Smooth muscle cell (in vitro differentiated cells): ENCODE data around the gene GMIP. TPM values are rescaled to one million over a fixed set of nuclear protein-coding genes. Genes with fewer than 3 reads are reported as not detected.
A peak's percentile ranks its signal among the peaks of the same experiment; 100 is the strongest.

Experiments used
- DNase-seq: peaks from one replicate; lab custom pipeline; 2025; ENCODE audit not compliant: unreplicated experiment; lab: John Stamatoyannopoulos, UW
- H2AFZ ChIP-seq: fragments of 200-600 bp; sonication (generic); 2 replicates; pipeline ENCODE4 v1.6.0; 2016; ENCODE audit warnings: antibody characterized with exemption, low read depth, mild to moderate bottlenecking
- H3F3A ChIP-seq: fragments of 200-600 bp; sonication (generic); 2 replicates; pipeline ENCODE4 v1.6.0; 2017; ENCODE audit warnings: antibody characterized with exemption, low read depth
- H3K27ac ChIP-seq: fragments of 200-600 bp; sonication (generic); 2 replicates; pipeline ENCODE4 v1.5.1; 2016; ENCODE audit warnings: low read depth, mild to moderate bottlenecking
- H3K27me3 ChIP-seq: fragments of 200-600 bp; sonication (generic); 2 replicates; pipeline ENCODE4 v1.6.1; 2016; ENCODE audit warnings: low read depth, mild to moderate bottlenecking
- H3K36me3 ChIP-seq: fragments of 200-600 bp; sonication (generic); 2 replicates; pipeline ENCODE4 v1.5.1; 2016; ENCODE audit warnings: low read depth
- H3K4me1 ChIP-seq: fragments of 200-600 bp; sonication (generic); 2 replicates; pipeline ENCODE4 v1.5.1; 2016; ENCODE audit warnings: low read depth
- H3K4me2 ChIP-seq: fragments of 200-600 bp; sonication (generic); 2 replicates; pipeline ENCODE4 v1.6.0; 2016; ENCODE audit warnings: mild to moderate bottlenecking
- H3K4me3 ChIP-seq: fragments of 200-600 bp; sonication (generic); 2 replicates; pipeline ENCODE4 v1.5.1; 2016; ENCODE audit warnings: mild to moderate bottlenecking
- H3K79me2 ChIP-seq: fragments of 200-600 bp; sonication (generic); 2 replicates; pipeline ENCODE4 v1.6.0; 2016; ENCODE audit warnings: low read depth, mild to moderate bottlenecking
- H3K9ac ChIP-seq: fragments of 200-600 bp; sonication (generic); 2 replicates; pipeline ENCODE4 v1.6.0; 2016; ENCODE audit warnings: low read depth
- H3K9me3 ChIP-seq: fragments of 200-600 bp; sonication (generic); replicated peaks from 2 replicates; pipeline ENCODE4 v1.5.1; 2016; ENCODE audit warnings: low read depth
- H4K20me1 ChIP-seq: fragments of 200-600 bp; sonication (generic); 2 replicates; pipeline ENCODE4 v1.6.0; 2016; ENCODE audit warnings: low read depth
- CTCF ChIP-seq: fragments of 200-600 bp; sonication (generic); IDR thresholded peaks from 2 replicates; pipeline ENCODE4 v1.5.1; 2017; ENCODE audit warnings: borderline replicate concordance, mild to moderate bottlenecking, antibody characterized with exemption; ENCODE audit not compliant: insufficient read depth, poor library complexity, severe bottlenecking
- WGBS: methylation state at CpG from one replicate; pipeline ENCODE4 v1.1.7; 2016; ENCODE audit warnings: low lambda C conversion rate; 5-methylcytosine and 5-hydroxymethylcytosine counted together
- polyA plus RNA-seq: library from polyadenylated mRNA; unstranded; fragments of >200 nt; fragmentation: Nextera tagmentation; extraction: Ambion mirVana; gene quantifications from 2 replicates; pipeline ENCODE4 v1.2.1, GENCODE V29; 2016
- total RNA-seq: library from RNA; depleted of rRNA; stranded (reverse); fragments of >200 nt; gene quantifications from 2 replicates; pipeline ENCODE4 v1.2.3, GENCODE V29; 2014

Gene GMIP
- total and polyA plus RNA-seq, 2 experiments from 2014 or later, result 3.9 to 19.5 TPM

DNA sequence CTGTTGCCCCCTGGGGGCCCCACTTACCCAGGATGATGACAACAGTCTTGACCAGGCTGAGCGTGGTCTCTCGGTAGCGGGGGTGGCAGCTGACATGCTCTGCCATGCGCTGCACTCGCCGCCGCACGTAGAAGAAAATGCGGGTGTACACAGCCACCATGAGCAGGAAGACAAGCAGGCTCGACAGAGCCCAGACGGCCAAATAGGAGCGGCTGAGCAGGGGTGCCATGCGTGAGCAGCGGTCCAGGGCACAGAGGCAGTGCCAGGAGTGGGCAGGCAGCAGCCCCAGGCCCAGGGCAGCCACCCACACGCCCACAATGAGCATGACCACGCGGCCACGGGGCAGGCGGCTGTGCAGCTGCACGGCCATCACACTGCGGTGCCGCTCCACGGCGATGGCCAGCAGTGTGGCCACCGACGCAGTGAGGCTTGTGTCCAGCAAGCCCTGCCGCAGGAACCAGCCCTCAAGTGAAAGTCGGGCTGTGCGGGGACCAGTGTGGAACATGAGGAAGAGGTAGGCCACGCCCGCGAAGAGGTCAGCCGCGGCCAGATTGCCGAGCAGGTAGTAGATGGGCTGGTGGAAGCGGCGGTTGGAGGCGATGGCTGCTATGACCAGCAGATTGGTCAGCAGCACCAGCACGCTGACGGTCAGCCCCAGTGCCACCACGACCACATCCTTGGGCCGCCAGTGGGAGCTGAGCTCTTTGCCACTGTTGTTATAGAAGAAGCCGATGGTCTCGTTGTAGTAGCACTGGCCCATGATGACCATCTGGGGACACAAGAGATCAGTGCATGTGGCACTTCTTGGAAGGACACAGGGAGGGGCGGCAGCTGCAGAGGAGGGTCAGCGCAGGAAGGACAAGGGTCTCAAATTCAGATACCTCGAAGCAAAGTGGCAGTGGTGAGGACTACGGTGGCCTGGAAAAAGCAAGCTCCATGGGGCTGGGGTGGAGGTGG lies 16.7 kb downstream of the GMIP start:
- Histone ChIP-seq H3K27me3 (no peaks in the 10 kb centered on the region), H2AFZ (no peak overlapping the region), H4K20me1 (no peaks in the 10 kb centered on the region), H3F3A (no peaks in the 10 kb centered on the region), H3K4me3 (peak overlapping the region; percentile 55), H3K9me3 (no peaks in the 10 kb centered on the region), H3K36me3 (no peaks in the 10 kb centered on the region), H3K27ac (no peak overlapping the region), H3K79me2 (no peaks in the 10 kb centered on the region), H3K4me1 (no peaks in the 10 kb centered on the region), H3K9ac (no peak overlapping the region), H3K4me2 (peak overlapping the region; percentile 84)
- 94% methylated on average over 43 of the region's 48 CpGs for WGBS
- no peak for TF ChIP-seq CTCF
- no peak for DNase-seq

DNA sequence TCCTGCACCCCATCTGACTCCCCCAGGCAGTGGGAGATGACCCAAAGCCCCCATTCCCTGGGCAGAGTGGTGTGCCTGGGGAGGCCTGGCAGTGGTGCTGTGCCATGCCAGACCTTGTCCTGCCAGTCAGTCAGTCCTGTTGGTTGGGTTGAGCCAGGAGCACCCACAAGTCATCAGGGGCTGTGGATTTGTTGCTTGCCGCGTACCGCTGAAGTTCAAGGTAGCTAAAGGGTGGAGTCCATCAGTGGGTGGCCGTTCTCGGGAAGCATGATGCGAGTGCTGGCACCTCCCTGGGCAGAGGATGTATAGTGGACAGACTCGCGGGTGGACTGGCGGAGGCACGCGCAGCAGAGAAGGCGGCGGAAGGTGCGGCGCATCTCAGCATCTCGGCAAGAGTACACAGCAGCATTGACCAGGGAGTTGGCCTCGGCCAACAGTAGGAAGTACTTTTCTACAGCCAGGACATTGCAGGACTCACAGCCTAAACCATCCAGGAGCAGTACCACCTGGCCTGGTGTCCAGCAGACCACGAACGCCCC lies 19.4 kb downstream of the GMIP start:
- no peak for TF ChIP-seq CTCF
- Histone ChIP-seq H4K20me1 (no peaks in the 10 kb centered on the region), H3K79me2 (no peaks in the 10 kb centered on the region), H3K27me3 (no peaks in the 10 kb centered on the region), H3K9ac (no peak overlapping the region), H3K4me3 (no peak overlapping the region), H3F3A (no peaks in the 10 kb centered on the region), H3K9me3 (no peaks in the 10 kb centered on the region), H2AFZ (no peak overlapping the region), H3K36me3 (no peaks in the 10 kb centered on the region), H3K4me2 (no peak overlapping the region), H3K27ac (no peak overlapping the region), H3K4me1 (no peaks in the 10 kb centered on the region)
- DNase-seq, result no peak
- WGBS, result 96% methylated on average over 19 of the region's 19 CpGs

- Histone ChIP-seq H3K4me2 (no peak overlapping the region), H3K27me3 (no peaks in the 10 kb centered on the region), H3K36me3 (no peaks in the 10 kb centered on the region), H3K9me3 (no peaks in the 10 kb centered on the region), H3K4me1 (no peaks in the 10 kb centered on the region), H2AFZ (no peak overlapping the region), H3K27ac (no peak overlapping the region), H4K20me1 (no peaks in the 10 kb centered on the region), H3K79me2 (no peaks in the 10 kb centered on the region), H3K4me3 (no peak overlapping the region), H3F3A (no peaks in the 10 kb centered on the region), H3K9ac (no peak overlapping the region)
- DNase-seq, result no peak
- no peak for TF ChIP-seq CTCF
- WGBS, result 92% methylated on average over 5 of the region's 5 CpGs
Observed at GRCh38 chr19:19623383-19623782, 20.1 kb downstream of the GMIP start.
